SKM-1 (cell line): Measurements from ENCODE around the gene ZNF654.
A peak's percentile ranks its signal among the peaks of the same experiment; 100 is the strongest.
"Not testable (repeated sequence)": the region's sequence is repeated elsewhere in the genome, so short reads cannot be mapped to it uniquely, and the experiment has no call there.

Experiments
- DNase-seq: peaks from one replicate; lab custom pipeline; 2025; ENCODE audit not compliant: unreplicated experiment; lab: John Stamatoyannopoulos, UW

ZNF654 gene

DNA sequence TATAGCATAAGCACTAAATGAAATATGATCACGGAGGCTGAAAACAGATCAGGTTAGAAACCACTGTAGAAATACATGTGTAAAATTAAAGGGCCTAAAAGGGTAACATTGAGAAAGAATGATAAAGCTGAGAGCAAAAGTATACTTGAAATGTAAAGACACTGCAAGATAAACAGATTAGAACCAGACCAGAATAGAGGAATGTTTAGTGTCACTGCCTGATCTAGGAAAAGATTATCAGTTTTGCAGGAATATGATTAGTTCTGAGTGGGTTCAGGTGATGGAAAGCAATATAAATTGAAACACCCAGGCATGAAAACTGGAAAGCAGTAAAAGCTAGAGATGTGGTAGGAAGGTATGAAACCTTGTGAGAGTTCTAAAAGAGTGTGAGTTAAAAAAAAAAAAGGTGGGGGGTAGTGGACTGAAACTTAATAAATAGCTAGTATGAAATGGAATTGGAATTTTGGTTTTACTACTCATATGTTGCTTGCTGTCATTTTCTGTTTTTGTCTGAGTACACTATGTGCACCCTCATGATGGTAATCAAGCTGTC is 74.7 kb downstream of the ZNF654 start:
- no peak for DNase-seq

DNA sequence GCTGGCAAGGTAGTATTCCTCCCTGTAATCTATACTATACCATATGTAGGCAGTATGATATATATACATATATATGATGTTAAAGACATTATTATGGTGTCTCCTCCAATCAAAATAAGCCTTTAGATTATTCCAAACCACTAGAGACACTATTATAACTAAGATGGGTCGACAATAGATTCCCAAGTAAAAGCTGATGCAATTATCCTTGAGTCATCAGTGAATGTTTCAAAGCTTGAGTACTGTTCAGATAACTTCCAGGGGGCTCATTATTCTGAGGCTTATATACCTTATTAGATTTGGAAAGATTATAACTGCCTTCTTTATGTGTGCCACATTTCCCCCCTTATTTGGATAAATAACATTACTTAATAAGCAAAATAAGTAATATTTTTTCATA is 78.8 kb downstream of the ZNF654 start:
- DNase-seq = no peak

DNA sequence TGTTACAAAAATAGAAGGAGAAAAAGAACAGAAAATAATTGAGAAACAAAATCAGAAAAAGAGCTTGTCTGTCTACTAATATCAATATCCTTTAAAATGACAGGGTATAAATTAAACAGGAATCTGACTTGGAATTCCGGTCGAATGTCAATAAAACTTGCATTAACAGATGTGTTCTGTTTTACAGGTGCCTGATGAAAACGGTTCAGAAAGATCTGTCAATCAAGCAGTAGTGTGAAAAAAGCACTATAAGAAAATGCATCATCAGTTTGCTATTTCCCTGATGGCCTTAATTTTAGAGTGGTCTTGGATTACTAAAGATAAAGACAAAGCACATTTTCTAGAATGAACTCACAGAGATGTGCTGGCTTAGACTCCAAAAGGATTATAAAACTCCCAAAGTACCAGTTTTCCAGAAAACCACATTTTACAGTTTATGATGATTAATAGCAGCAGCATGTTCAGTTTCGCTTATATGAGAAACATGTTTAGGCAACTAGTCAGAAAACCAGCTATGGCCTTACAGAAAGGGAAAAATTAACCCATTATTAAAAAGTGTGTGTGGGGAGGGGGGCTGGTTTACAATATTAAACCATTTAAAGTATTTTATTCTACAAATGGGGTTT is 82.5 kb downstream of the ZNF654 start:
- DNase-seq = no peak

DNA sequence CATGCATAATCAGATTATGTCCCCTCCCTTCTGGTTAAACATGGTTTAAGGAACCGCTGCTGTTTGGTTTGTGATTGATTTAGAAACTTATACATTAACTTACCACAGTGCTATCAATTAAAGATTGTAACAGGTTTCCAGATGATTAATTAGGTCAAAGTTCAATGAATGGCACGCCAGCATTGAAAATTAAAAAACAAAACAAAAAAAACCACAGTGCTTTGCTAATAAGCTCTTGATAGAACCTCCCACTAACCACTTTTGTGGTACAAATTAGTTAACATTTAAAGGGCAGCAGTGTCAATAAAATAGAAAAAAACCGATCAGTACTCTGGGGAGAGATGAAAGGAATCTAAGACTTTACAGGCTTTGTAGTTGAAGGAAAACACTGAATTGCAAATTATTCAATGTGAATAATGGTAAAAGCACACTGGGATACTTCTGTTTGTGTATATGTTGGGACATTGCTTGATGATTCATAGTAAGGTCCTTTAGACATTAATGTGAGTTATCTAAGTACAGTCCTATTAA is 83.1 kb downstream of the ZNF654 start:
- DNase-seq = no peak

DNA sequence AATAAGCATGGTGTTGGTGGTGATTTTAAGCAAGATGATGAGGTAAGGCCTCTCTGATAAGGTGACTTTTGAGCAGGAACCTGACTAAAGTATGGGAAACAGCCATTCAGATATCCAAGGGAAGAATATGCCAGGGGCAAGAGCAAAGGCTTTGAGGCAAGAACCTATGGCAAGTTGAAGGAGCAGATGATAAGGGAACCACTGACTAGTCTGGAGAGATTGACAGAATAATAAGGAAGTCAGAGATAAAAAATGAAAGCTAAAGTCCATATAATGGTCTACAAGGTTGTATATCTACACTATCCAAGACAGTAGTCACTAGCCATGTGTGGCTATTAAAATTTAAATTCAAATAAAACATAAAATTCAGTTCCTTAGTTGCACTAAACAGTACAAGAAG is 88.2 kb downstream of the ZNF654 start:
- no peak for DNase-seq

DNA sequence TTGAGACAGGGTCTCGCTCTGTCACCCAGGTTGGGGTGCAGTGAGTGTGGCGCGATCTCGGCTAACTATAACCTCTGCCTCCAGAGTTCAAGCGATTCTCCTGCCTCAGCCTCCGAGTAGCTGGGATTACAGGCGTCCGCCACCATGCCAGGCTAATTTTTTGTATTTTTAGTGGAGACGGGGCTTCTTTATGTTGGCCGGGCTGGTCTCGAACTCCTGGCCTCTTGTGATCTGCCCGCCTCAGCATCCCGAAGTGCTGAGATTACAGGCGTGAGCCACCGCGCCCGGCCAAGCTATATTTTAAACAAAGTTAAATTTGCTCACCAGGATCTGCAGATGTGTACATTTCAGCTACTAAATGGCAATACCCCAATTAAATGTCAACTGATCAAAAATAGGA is 89.6 kb downstream of the ZNF654 start:
- DNase-seq = no peak

DNA sequence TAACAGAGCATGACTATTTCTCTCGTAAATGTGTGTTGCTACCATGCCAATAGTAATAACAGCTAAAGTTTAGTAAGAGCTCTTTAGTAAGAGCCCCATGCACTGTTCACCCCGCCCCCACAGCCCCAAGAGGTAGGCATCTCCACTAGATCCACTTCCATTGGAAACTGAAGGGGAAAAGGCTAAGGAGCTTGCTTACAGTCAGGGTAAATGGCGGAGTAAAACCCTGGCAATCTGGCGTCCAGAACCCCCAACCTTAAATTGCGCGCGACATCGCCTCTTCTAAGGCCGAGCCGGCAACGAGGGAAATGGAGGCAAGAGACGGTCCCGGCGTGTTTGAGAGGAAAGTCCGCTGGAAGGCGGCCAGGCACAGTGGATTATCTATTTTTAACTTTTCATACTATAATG is 90.0 kb downstream of the ZNF654 start:
- peak; percentile 63 for DNase-seq

DNA sequence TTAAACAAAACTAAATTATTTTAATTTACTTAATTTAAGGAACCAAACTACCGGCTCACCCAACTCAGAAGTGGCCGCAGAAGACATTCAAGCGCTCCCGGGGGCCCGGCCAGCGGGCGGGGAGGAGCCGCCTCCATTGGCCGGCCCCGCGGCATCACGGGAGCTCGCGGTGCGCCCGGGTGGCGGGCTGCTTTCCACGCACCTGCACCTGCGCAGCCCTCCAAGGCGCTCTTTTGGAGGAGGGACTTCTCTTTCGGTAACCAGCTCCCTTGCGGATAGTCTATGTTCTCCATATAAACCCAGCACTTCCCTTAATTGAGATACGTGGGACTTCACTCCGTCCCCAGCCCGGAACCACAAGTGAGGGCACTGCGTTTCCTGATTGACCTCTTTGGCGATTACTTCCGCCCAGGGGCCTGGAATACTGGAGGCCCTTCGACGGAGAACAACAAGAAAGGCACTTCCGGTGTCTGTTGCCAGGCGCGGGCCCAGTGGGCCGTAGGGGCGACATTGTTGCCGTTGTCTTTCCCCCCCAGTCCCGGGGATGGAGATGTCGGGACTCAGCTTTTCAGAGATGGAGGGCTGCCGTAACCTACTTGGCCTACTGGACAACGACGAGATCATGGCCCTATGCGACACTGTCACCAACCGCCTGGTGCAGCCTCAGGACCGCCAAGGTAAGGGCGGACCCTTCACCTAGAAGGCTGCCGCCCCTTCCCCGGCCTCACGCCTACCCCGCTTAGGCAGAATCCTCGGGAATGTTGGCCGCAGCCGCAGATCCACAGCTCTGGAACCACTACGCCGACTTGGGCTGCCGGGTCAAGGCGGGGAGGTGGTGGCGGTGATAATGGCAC is 90.7 kb downstream of the ZNF654 start, which contains the start of gene C3orf38:
Gene C3orf38 (plus strand): TSS at position 451 of the 854 bp plus-strand sequence. CDS start 94 bp downstream, at position 545.
- peak; percentile 80 for DNase-seq

DNA sequence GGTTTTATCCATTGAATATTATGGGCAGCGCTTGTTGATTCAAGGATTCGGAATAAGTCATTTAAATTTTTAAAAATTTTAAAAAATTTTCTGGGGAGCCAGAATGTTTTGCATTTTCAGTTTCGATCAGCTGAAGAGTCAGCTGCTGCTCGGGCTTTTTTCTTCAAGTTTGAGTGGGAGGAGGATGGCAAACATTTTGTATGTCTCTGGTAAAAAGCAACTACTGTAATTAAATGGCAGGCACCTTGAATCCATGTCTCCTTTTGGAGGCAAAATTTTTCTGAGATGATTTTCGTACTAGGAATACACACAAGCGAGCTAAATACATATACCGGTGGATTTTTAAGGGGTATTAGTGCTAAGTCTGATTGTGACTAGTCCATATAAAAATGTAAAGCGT is 91.3 kb downstream of the ZNF654 start:
- peak; percentile 7 for DNase-seq

DNA sequence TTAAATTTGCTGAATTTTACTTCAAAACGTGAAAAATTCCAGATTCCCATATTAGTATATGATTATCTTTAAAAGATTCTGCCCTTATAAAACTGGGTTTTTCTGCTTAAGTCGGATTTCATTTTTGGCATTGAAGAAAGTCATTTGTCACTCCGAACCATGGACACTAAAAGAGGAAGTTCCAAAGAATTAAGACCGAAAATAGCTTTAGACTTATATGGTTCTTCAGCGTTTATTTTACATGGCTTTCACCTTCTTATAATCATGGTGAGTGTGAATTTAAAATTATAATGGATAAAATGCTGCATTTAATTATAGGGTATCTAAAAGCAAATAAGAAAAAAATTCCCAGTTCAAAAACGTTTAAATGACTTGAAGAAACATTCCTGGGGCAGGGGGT is 91.8 kb downstream of the ZNF654 start:
- DNase-seq = peak; percentile 34

DNA sequence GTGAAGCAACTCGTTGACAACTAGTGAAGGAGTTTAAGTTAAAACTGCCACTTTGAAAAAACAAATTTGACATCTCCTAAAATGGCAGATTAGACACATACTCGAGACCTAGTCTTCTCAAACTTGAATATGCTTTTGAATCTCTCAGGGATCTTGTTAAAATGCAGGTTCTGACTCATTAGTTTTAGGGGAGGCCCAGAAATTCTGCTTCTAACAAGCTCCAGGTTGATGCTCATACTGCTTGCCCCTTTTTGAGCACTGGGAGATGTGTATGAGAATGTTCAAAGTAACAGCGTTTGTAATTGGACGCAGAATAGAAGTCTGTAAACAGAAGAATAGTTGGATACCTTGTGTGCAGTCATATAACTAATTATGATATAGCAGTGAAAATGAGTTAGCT is 92.3 kb downstream of the ZNF654 start:
- no peak for DNase-seq

DNA sequence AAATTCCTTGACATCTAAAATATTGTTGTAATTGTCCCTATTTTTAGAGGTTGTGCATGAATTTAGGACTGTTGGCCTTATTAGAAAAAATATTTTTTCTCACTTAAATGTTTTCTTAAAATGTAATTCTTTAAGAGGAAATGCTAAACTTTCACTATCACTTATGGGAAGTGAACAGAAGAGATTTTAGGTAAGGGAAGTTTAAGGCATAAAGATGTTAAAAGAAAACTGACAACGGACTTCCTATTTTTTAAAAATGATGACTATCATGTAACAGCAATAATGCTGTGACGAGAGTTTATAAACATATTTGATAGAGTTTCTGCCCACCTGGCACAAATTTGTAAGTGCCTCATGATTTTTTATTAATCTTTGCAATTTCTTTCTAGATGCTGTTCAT is 93.8 kb downstream of the ZNF654 start:
- no peak for DNase-seq

DNA sequence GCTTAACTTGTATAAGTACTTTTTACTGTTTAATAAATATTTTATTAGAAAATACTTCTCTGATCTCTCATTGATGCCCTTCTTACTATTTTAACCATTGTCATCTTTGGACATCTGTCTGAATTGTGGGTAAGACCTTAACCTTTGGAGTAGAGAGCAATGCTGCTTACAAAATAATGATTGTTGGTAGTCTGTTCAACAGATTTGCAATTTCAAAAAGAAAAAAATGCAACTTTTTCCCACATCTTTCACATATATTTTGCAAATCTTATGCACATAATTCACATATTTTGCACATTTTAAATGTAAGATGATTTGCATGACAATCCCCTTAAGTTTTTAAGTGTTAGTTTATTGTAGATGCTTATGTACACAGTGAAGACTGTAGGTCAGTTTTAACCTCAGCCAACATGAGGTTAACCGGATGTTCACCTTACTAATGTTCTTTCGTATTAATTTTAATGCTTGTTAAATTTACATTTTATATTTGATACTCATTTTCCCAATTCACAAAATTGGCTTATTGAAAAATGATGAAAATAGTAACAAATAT is 107.4 kb downstream of the ZNF654 start:
- DNase-seq = no peak

DNA sequence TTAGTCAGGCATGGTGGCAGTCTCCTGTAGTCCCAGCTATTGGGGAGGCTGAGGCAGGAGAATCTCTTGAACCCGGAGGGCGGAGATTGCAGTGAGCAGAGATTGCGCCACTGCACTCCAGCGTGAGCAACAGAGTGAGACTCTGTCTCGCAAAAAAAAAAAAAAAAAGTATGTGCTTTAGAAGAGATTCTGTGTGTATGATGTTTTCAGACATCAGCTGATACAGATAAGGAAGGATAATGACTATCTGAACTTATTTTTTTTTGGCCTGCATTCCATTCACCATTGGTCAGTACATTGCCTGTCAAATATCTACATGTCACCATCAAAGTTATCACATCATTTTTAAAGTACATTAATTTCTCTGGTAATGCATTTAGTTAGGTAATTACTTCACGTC is 108.1 kb downstream of the ZNF654 start:
- no peak for DNase-seq

DNA sequence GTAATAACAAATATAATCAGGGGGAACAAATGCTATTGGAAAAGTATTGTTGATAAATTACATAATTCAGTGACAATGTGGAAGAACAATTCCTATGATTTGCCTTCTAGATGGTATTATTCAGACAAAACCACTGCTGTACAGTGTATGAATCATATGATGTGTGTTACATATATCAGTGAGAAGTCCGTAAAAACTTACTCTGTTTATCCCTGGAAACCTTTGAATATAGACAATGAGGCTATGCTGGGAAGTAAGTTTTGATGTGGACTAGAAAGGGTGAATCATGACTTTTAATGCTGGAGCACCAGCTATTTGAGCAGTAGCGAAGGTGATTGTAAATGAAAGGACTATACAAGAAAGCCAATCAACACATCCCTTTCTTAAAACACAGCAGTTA is 108.6 kb downstream of the ZNF654 start:
- no peak for DNase-seq

DNA sequence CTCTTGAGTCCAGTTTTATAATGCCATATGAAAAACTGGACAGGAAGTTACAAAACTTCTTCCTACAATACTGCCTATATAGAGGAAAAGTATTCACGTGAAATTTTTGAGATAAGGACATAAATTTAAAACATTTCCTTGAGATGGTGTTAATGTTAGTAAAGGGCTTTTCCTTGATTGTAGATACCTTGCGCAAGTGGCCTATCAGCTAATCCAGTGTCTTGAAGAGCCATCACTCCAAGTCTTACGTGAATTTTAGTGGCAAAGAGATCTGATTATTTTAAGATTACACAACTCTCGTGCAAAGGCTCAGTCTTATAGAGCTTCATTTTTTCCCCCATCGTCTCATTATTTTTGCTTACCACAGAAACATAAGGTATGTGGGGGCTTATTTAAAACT is 109.1 kb downstream of the ZNF654 start:
- no peak for DNase-seq

DNA sequence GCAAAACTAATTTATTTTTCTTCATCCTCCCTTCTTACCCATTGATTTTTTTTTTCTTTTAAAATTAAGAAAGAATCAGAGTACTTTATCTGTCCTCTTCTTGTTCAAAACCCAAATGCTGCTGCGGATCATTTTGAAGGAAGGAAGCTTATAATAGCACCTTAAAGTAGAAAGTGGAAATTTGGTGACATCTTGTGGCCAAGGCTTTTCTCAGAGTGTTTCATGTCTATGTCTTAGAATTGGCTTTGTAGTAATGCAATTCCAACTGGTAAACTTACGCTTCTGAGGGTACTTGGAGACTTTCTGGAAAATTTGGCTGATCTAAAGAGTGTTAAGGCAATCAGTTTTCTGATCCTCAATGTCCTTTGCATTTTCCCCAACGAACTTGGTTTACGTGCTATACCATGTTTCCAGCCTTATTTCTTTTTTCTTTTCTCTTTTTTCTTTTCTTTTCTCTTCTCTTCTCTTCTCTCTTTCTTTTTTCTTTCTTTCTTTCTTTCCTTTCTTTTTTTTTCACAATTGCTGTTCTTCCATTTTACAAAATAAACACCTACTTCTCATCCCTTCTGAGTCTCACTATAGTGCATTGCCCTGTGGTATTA is 121.4 kb downstream of the ZNF654 start:
- DNase-seq = no peak

DNA sequence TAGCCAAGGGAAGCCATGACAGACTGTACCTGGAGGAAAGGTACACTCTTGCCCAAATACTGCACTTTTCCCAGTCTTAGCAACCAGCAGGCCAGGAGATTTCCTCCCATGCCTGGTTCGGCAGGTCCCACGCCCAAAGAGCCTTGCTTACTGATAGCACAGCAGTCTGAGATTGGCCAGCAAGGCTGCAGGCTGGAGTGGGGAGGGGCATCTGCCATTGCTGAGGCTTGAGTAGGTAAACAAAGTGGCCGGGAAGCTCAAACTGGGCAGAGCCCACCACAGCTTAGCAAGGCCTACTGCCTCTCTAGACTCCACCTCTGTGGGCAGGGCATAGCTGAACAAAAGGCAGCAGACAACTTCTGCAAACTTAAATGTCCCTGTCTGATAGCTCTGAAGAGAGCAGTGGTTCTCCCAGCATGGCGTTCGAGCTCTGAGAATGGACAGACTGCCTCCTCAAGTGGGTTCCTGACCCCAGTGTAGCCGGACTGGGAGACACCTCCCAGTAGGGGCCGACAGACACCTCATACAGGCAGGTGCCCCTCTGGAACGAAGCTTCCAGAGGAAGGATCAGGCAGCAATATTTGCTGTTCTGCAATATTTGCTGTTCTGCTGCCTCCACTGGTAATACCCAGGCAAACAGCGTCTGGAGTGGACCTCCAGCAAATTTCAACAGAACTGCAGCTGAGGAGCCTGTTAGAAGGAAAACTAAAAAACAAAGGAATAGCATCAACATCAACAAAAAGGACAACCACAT is 123.3 kb downstream of the ZNF654 start:
- DNase-seq = not testable (repeated sequence)

DNA sequence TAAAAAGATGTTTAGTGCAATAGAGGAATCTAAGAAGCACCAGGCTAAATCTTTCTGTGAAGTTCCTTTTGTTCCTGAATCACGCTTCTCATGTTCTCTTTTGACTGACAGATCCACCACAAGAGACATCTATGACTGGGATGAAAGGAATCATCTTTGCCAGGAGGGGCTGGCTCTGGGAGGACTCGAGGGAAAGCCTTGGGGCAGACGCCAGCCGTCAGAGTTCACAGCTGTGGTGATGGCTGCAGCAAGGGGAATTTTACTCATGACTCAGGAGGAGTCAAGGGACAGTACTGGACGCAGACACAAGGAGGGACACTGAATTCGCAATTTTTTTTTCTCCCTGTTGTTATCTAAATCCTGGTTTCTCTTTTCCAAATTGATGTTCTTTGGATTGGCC is 129.4 kb downstream of the ZNF654 start:
- DNase-seq = no peak

DNA sequence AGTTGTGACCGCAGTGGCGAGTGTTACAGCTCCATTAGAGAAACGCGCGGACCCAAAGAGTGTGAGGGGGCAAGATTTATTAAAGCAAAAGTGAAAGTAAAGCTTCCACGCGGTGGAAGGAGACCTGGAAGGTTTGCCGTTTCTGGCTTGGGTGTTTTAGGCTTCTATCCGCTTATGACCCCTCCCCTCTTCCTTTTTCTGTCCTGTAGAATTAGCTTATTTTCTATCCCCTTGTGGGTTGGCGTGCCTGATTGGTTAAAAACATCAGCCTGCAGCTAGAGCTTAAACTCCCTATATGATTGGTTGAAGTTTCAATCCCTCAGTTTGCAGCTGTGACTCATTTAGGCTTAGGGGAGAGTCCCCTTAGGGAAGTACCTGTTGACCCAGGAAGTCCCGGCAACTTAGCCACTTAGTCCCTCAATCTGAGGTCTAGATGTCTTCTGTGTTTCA is 130.3 kb downstream of the ZNF654 start:
- DNase-seq = no peak
